ENCODE results near the gene CDH13. TPM values are rescaled to one million over a fixed set of nuclear protein-coding genes. Genes with fewer than 3 reads are reported as not detected.

CDH13 gene
- total RNA-seq, 2 donors from 2014 or later, result 2.9 TPM; not detected in 1

DNA sequence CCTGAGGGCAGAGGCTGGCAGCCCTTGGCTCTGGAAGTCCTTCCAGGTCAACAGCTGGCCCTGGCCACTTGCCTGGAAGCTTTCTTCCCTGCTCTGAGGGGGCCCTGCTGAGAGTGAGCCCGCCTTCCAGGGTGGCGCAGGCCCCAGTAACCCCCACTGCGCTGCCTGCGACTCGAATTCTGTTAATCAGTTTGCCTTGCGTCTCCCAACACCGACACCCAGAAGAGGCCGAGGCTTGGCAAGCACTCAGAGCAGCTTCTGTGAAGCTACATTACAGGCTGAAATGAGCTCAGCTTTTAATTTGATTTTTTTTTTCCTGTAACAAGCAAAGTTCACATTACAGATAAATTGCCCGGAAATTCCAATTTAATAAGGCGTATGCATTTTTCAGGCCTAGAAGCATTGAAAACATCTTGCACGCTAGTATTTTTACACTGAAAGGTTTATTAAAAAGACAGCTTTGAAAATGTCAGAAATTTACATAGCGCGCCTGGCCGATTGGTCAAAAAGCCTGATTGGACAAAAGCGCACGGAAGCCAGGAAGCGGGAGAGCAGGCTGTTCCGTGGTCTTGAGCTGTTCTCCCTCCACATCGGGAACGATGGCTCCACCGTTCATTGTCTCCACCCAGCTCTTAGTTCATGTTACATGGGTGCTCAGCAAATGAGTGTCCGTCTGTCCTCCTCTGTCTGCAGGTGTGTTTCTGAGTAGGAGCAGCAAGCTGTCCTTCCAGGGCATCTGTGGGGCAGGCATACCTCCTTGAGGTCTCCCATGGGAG, 1115.5 kb downstream of the CDH13 start:
- H3K27me3 ChIP-seq, result no peaks in the 10 kb centered on the region
- WGBS, 2 donors, result 80 to 90% methylated on average over 21 to 22 of the region's 22 CpGs
- DNase-seq (no peak), ATAC-seq (no peak)
- no peak overlapping the region for H3K27ac ChIP-seq
- H3K4me3 ChIP-seq, result no peak overlapping the region
- H3K9me3 ChIP-seq, result no peaks in the 10 kb centered on the region
- no peaks in the 10 kb centered on the region for H3K4me1 ChIP-seq
- no peaks in the 10 kb centered on the region for H3K36me3 ChIP-seq (replicated peaks in 1 of 2; ENCODE audit: insufficient read depth in 1 of 2, low read depth in 2 of 2)
- TF ChIP-seq, protein P1, sequence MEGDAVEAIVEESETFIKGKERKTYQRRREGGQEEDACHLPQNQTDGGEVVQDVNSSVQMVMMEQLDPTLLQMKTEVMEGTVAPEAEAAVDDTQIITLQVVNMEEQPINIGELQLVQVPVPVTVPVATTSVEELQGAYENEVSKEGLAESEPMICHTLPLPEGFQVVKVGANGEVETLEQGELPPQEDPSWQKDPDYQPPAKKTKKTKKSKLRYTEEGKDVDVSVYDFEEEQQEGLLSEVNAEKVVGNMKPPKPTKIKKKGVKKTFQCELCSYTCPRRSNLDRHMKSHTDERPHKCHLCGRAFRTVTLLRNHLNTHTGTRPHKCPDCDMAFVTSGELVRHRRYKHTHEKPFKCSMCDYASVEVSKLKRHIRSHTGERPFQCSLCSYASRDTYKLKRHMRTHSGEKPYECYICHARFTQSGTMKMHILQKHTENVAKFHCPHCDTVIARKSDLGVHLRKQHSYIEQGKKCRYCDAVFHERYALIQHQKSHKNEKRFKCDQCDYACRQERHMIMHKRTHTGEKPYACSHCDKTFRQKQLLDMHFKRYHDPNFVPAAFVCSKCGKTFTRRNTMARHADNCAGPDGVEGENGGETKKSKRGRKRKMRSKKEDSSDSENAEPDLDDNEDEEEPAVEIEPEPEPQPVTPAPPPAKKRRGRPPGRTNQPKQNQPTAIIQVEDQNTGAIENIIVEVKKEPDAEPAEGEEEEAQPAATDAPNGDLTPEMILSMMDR (IDR thresholded peaks at IDR 0.05), result no peak
- no peak for TF ChIP-seq POLR2A (IDR thresholded peaks at IDR 0.05)
- intact Hi-C loops (cut with DNase I), result no loop called here

DNA sequence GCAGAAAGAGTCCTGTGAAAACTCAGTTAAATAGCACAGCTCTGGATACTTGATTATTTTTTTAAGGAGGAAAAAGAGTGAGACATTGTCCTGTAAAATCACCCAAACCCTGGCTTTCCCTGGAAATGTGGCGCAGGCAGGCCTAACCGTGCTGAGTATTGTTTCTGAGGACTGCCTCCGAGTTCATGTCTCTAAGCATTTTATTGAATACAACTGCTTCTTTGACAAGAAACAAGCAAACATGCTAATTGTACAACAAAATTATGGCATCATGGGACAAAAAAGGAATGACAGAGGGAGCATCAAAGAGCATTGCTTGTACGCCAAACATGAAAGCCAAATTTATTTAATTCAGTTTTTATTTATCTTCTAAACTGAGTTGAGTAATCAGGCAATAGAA, 1116.5 kb downstream of the CDH13 start:
- intact Hi-C loops (cut with DNase I), result no loop called here
- Histone ChIP-seq H3K9me3 (no peaks in the 10 kb centered on the region), H3K27ac (no peak overlapping the region), H3K4me3 (no peak overlapping the region), H3K27me3 (no peaks in the 10 kb centered on the region), H3K4me1 (no peaks in the 10 kb centered on the region), H3K36me3 (replicated peaks in 1 of 2; ENCODE audit: insufficient read depth in 1 of 2, low read depth in 2 of 2) (no peaks in the 10 kb centered on the region)
- DNase-seq (no peak), ATAC-seq (no peak)
- 83 to 88% methylated on average over 4 of the region's 4 CpGs for WGBS, 2 donors
- TF ChIP-seq, protein P1 (IDR thresholded peaks at IDR 0.05), result no peak
- no peak for TF ChIP-seq POLR2A (IDR thresholded peaks at IDR 0.05)

DNA sequence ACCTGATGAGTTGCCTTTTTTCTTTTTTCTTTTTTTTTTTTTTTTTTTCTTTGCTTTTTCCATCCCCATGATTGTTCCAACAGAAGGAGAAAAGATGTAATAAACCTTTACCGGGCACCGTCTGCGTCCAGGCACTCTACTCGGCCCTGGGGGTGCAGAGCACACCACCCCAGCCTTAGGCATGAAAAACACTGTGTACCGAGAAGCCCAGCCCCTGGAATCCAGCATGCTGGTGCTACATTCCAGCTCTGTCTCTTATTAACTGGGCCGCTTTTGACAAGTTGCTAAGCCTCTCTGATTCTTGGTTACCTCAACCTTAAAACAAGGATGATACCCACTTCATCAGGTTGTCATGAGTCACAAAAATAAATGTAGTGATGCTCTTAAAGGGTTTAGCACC, 1117.0 kb downstream of the CDH13 start:
- TF ChIP-seq POLR2A (IDR thresholded peaks at IDR 0.05), result no peak
- TF ChIP-seq, protein P1 (IDR thresholded peaks at IDR 0.05), result no peak
- Histone ChIP-seq H3K27me3 (no peaks in the 10 kb centered on the region), H3K4me3 (no peak overlapping the region), H3K4me1 (no peaks in the 10 kb centered on the region), H3K36me3 (replicated peaks in 1 of 2; ENCODE audit: insufficient read depth in 1 of 2, low read depth in 2 of 2) (no peaks in the 10 kb centered on the region), H3K9me3 (no peaks in the 10 kb centered on the region), H3K27ac (no peak overlapping the region)
- 83 to 89% methylated on average over 5 to 6 of the region's 6 CpGs for WGBS, 2 donors
- no peak for ATAC-seq
- no peak for DNase-seq
- intact Hi-C loops (cut with DNase I), result no loop called here

DNA sequence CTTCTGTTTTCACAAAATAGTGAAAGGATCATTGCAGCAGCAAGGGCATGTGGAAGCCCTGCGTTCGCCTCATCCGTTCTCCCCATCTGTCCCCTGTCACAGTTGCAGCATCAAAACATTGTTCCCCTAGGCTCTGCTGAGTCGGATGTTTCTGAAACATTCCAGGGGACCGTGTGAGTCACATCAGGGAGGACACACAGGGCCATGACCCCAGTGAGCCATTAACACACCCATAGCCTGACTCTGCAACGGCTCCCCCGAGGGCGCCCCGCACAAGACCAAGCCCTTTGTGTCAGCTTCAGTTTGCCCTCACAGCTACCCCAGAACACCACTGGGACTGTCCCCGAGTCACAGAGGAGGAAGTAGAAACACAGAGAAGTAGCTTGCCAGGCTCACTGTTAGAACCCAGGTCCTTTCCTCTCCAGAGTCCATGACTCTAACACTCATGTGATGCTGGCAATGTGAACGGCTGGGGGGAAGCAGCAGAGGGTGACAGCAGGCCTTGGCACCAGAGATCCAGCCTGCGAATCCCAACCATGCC, 1117.7 kb downstream of the CDH13 start:
- no peak for ATAC-seq
- 45 to 70% methylated on average over 11 to 12 of the region's 12 CpGs for WGBS, 2 donors

More for the DNA sequence above, 1117.7 kb downstream of the CDH13 start:
- H3K4me3 ChIP-seq, result no peak overlapping the region
- no peaks in the 10 kb centered on the region for H3K36me3 ChIP-seq (replicated peaks in 1 of 2; ENCODE audit: insufficient read depth in 1 of 2, low read depth in 2 of 2)
- intact Hi-C loops (cut with DNase I), result no loop called here
- no peak overlapping the region for H3K27ac ChIP-seq
- no peaks in the 10 kb centered on the region for H3K9me3 ChIP-seq
- TF ChIP-seq, protein P1 (IDR thresholded peaks at IDR 0.05), result no peak
- TF ChIP-seq POLR2A (IDR thresholded peaks at IDR 0.05), result no peak
- peak in 1 of 4 donors; percentile 69 for DNase-seq
- no peaks in the 10 kb centered on the region for H3K4me1 ChIP-seq
- no peaks in the 10 kb centered on the region for H3K27me3 ChIP-seq

Data from body of pancreas (tissue), 4 donors.